A673 (cell line): ENCODE data around the gene GALNTL6. TPM values are rescaled to one million over a fixed set of nuclear protein-coding genes. Genes with fewer than 3 reads are reported as not detected.

Experiments used
- BruUV-seq: library from RNA; stranded (reverse); fragments of 400-500 nt; replicated peaks from 2 replicates; lab custom pipeline; 2021; lab: Mats Ljungman, UMichigan
- CTCF ChIA-PET: fragments of 300-600 bp; sonication (Branson Sonifier 250); formaldehyde crosslinking; loops from one replicate; lab custom pipeline; 2022; ENCODE audit warnings: antibody characterized with exemption; lab: Charles Lee
- POLR2A ChIA-PET: fragments of 300-600 bp; sonication (Branson Sonifier 250); formaldehyde crosslinking; loops from one replicate; lab custom pipeline; 2022; ENCODE audit warnings: antibody characterized with exemption; ENCODE audit not compliant: low non-redundant PET; lab: Charles Lee
- DNase-seq: peaks from one replicate; pipeline ENCODE4 v3.0.0-alpha.2; 2015; ENCODE audit warnings: low spot score
- H3K27ac ChIP-seq: fragments of 200-600 bp; sonication (generic); 2 replicates; pipeline ENCODE4 v1.5.1; 2016; ENCODE audit warnings: mixed run types, low read depth, mild to moderate bottlenecking, mixed read lengths, antibody characterized with exemption, low read length; ENCODE audit not compliant: poor library complexity, severe bottlenecking
- H3K27me3 ChIP-seq: fragments of 200-600 bp; sonication (generic); replicated peaks from 2 replicates; pipeline ENCODE4 v1.6.1; 2017; ENCODE audit warnings: mixed run types, low read depth, mild to moderate bottlenecking, mixed read lengths, antibody characterized with exemption, low read length; ENCODE audit not compliant: insufficient read depth, poor library complexity
- H3K36me3 ChIP-seq: fragments of 200-600 bp; sonication (generic); 2 replicates; pipeline ENCODE4 v1.6.1; 2016; ENCODE audit warnings: mixed run types, mild to moderate bottlenecking, mixed read lengths, antibody characterized with exemption, low read length; ENCODE audit not compliant: insufficient read depth, poor library complexity, severe bottlenecking
- H3K4me1 ChIP-seq: fragments of 200-600 bp; sonication (generic); 2 replicates; pipeline ENCODE4 v1.6.1; 2017; ENCODE audit warnings: mixed run types, mild to moderate bottlenecking, mixed read lengths, antibody characterized with exemption, low read length; ENCODE audit not compliant: insufficient read depth, poor library complexity, severe bottlenecking
- H3K4me3 ChIP-seq: fragments of 200-600 bp; sonication (generic); 2 replicates; pipeline ENCODE4 v1.5.1; 2016; ENCODE audit warnings: low read depth, mixed run types, mild to moderate bottlenecking, mixed read lengths, low read length; ENCODE audit not compliant: poor library complexity, severe bottlenecking
- H3K9me3 ChIP-seq: fragments of 200-600 bp; sonication (generic); 2 replicates; pipeline ENCODE4 v1.6.1; 2016; ENCODE audit warnings: mixed run types, low read depth, mild to moderate bottlenecking, mixed read lengths, antibody characterized with exemption, low read length; ENCODE audit not compliant: poor library complexity, severe bottlenecking
- EZH2 ChIP-seq: fragments of 200-600 bp; sonication (generic); IDR thresholded peaks from 2 replicates; pipeline ENCODE4 v1.6.1; 2017; ENCODE audit warnings: borderline replicate concordance, low read depth, mild to moderate bottlenecking, mixed read lengths, antibody characterized with exemption, low read length; ENCODE audit not compliant: poor library complexity, severe bottlenecking
- intact Hi-C: fragments of 100-400 bp; cut with micrococcal nuclease; formaldehyde crosslinking; loops from one replicate; pipeline ENCODE4 v1.10.0; 2022; ENCODE audit not compliant: unreplicated experiment
- total RNA-seq: library from RNA; stranded (reverse); gene quantifications from 2 replicates; pipeline ENCODE4 v1.2.3, GENCODE V29; 2021
- TF ChIP-seq, protein P1 (sequence below): fragments of 300-800, 200-600 bp; sonication (generic); conservative IDR thresholded peaks from 2 replicates; pipeline ENCODE4 v1.5.1; 2017; ENCODE audit warnings: low read depth, mild to moderate bottlenecking, antibody characterized with exemption, low read length, moderate library complexity, mixed read lengths

GALNTL6 gene
- total RNA-seq, 1 experiment from 2014 or later: 0.30 TPM

DNA sequence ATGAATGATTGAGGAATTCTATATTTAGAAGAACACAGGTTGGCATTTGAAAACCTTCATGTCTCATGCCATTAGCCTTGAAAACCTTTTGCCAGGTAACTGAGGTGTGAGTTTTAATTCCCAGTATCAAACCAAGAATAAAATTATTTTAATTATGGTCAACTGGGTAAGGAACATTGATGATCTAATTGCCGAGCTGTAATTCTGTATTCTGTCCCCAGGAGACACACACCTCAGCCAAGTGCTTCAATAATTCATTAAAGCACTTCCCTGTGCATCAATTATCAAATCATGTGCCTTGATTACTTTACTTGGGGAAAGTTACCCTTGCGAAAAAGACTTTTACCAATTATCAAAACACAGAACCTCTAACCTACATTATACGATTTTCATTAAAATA is 1023.5 kb downstream of the GALNTL6 start:
- BruUV-seq: no TSS peak
- POLR2A ChIA-PET: no interaction called here
- no peak for TF ChIP-seq EZH2
- TF ChIP-seq, protein P1, sequence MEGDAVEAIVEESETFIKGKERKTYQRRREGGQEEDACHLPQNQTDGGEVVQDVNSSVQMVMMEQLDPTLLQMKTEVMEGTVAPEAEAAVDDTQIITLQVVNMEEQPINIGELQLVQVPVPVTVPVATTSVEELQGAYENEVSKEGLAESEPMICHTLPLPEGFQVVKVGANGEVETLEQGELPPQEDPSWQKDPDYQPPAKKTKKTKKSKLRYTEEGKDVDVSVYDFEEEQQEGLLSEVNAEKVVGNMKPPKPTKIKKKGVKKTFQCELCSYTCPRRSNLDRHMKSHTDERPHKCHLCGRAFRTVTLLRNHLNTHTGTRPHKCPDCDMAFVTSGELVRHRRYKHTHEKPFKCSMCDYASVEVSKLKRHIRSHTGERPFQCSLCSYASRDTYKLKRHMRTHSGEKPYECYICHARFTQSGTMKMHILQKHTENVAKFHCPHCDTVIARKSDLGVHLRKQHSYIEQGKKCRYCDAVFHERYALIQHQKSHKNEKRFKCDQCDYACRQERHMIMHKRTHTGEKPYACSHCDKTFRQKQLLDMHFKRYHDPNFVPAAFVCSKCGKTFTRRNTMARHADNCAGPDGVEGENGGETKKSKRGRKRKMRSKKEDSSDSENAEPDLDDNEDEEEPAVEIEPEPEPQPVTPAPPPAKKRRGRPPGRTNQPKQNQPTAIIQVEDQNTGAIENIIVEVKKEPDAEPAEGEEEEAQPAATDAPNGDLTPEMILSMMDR: no peak
- no peak for DNase-seq
- CTCF ChIA-PET: no interaction called here
- intact Hi-C loops: no loop called here
- H3K4me1 ChIP-seq: no peaks in the 10 kb centered on the region
- no peak overlapping the region for H3K27ac ChIP-seq
- H3K27me3 ChIP-seq: no peaks in the 10 kb centered on the region
- H3K4me3 ChIP-seq: no peak overlapping the region
- H3K36me3 ChIP-seq: no peaks in the 10 kb centered on the region
- H3K9me3 ChIP-seq: no peaks in the 10 kb centered on the region

DNA sequence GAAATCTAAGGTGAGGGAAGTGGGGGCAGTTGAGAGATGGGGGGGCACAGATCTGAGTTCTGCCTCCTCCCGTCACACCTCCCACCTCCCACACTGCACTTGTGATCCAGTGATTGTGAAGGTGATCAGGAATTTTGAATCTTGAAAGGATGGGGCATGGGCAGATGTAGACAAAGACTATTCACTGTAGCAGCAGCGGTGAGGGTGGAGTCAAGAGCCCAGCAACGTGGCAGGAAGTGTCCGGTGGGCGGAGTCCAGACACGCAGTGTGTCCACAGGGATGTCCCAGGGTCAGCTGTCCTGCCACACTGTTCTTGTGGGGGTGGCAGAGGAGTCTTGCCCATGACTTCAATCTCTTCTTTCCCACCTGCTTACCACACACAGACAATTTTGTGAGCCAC is 1024.9 kb downstream of the GALNTL6 start:
- ChIA-PET POLR2A (no interaction called here), CTCF (no interaction called here)
- no TSS peak for BruUV-seq
- no peak for DNase-seq
- Histone ChIP-seq H3K36me3 (no peaks in the 10 kb centered on the region), H3K27ac (no peak overlapping the region), H3K9me3 (no peaks in the 10 kb centered on the region), H3K4me3 (no peak overlapping the region), H3K27me3 (no peaks in the 10 kb centered on the region), H3K4me1 (no peaks in the 10 kb centered on the region)
- intact Hi-C loops: no loop called here
- no peak for TF ChIP-seq EZH2
- TF ChIP-seq, protein P1: no peak

DNA sequence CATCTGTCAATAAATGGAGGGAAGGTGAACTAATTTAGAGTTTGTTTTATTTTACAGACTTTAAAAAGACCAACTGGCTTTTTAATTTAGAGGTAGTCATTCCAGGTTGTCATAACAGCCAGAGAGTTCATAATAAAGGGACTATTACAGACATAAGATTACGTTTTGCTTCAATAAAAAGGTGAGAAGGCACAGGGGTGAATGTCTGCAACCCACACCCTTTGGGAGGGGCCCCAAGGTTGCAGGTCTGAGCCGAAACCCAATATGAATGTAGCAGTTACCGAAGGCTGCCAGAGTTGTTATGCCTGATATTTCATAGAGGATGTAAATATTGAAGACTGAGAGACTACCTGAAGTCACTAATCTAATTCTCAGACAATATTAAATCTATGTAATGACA is 1025.7 kb downstream of the GALNTL6 start:
- CTCF ChIA-PET: no interaction called here
- Histone ChIP-seq H3K36me3 (no peaks in the 10 kb centered on the region), H3K4me3 (no peak overlapping the region), H3K9me3 (no peaks in the 10 kb centered on the region), H3K27ac (no peak overlapping the region), H3K4me1 (no peaks in the 10 kb centered on the region), H3K27me3 (no peaks in the 10 kb centered on the region)
- no TSS peak for BruUV-seq
- POLR2A ChIA-PET: no interaction called here
- no peak for DNase-seq
- TF ChIP-seq, protein P1: no peak
- no peak for TF ChIP-seq EZH2
- intact Hi-C loops: no loop called here
